HG02588 (cell line): ENCODE results near the gene LRRFIP2.
"Not testable (repeated sequence)": the region's sequence is repeated elsewhere in the genome, so short reads cannot be mapped to it uniquely, and the experiment has no call there.

Experiments used
- ATAC-seq: cut with Tn5 transposase; IDR thresholded peaks from one replicate; pipeline ENCODE4 v1.9.1; 2021; ENCODE audit warnings: mild to moderate bottlenecking, moderate library complexity; ENCODE audit not compliant: unreplicated experiment

LRRFIP2 gene

GRCh38 chr3:37146927-37147326 is 27.5 kb downstream of the LRRFIP2 start:
- ATAC-seq: not testable (repeated sequence)

GRCh38 chr3:37145611-37146010 is 28.8 kb downstream of the LRRFIP2 start:
- ATAC-seq: no peak

GRCh38 chr3:37144806-37145205 is 29.6 kb downstream of the LRRFIP2 start:
- ATAC-seq: no peak

DNA sequence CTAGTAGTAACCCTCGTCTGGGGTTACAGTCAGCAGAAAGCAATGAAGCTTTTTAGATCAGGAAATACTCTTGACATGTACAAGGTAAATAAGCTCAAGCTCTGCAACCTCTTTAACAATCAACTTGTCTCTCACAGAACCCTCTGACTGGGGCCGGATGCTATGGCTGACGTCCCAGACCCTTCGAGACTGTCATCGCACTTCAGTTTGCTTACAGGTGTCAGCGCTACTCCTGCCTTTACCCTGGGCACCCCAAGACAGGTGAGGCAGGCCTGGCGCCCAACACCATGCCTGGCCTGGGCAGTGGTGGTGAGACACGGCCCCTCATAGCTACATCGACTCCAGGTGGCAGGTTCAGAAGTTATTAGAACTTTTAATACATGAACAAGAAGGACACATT is 30.6 kb downstream of the LRRFIP2 start:
- no peak for ATAC-seq

DNA sequence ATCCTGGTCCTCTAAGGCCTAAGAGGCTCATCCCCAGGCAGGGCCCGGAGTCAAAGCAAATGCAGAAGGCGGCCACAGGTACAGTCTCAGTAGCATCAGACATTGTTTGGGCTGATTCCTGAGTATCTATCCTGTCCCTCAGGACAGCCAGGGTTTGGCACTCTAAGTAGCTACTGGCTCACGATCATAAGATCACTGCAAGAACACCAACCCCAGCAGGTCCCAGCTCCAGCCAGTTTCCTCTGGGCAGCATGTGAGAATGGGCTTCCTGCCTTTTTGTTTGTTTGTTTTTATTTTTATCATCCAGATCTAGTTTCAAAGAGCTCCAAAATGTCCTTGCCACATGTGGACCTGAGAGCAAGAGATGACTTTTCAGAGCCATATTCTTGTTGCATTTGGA is 32.7 kb downstream of the LRRFIP2 start:
- no peak for ATAC-seq

GRCh38 chr3:37140899-37141541 is 33.4 kb downstream of the LRRFIP2 start:
- ATAC-seq: no peak

DNA sequence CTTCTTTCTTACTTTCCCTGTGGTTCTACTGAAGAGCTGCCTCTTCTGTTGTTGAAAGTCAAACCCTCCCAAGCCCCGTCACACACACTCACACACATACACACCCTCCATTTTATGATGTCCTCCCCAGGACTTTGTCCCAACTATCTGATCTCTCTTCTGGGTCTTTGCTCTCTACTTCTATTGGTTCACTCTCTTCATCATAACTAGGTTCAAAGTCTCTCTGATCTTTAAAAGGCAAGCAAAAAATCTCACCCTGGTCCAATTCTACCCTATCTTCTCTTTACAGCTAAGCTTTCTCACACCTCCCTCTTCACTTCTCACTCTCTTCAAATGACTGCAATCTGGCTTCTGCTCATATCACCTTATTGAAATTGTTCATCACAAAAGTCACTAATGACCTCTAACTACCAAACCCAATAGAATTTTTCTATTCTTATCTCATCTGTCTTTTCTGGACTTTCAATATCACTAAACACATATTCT is 34.8 kb downstream of the LRRFIP2 start:
- no peak for ATAC-seq

- no peak for ATAC-seq
These were observed 35.6 kb downstream of the LRRFIP2 start for GRCh38 chr3:37138816-37139215.

DNA sequence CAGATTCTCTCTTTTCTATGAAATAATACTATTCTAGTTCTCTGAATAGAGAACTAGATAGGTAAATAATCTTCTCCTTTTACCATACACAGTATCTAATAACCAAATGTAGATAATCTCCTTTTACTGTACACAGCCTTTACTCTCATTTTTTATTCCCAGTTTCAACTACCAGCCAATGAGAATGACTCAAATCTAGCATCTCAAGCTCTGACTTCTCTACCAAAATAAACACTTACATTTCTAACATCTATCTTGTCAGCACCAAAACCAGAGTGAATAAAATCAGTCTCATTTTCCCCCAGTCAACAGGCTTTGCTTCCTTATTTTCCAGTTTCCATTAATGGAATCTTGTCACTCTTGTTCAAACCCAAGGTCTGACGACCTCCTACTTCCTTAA is 36.9 kb downstream of the LRRFIP2 start:
- no peak for ATAC-seq

GRCh38 chr3:37136067-37136466 is 38.3 kb downstream of the LRRFIP2 start:
- ATAC-seq: no peak

DNA sequence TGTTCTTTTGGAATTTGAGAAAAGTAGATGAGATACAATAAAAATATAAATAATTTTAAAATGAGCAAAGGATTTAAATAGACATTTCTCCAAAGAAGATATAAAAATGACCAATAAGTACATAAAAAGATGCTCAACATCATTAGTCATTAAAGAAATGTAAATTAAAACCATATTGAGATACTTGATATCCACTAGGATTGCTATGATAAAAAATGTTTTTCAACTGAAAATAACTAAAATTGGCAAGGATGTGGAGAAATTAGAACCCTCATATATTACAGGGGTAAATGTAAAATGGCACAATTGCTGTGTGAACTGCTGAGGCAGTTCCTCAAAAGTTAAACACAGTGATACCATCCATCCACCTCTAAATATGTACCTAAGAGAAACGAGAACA is 38.8 kb downstream of the LRRFIP2 start:
- no peak for ATAC-seq

GRCh38 chr3:37132334-37132733 is 42.0 kb downstream of the LRRFIP2 start:
- no peak for ATAC-seq

DNA sequence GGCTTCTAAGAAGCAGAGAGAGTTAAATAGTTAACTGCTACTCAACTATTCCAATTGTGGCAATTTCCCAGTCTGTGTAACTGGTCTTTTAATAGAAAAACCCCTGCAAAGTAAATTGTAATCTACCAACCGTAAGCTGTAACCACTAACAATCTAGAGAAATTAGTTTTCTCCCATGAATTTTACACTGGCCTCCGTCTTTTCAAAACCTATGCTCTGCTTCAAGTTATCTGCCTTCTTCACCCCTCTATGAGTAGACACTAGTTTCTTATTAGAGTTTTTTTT is 42.6 kb downstream of the LRRFIP2 start:
- ATAC-seq: no peak

DNA sequence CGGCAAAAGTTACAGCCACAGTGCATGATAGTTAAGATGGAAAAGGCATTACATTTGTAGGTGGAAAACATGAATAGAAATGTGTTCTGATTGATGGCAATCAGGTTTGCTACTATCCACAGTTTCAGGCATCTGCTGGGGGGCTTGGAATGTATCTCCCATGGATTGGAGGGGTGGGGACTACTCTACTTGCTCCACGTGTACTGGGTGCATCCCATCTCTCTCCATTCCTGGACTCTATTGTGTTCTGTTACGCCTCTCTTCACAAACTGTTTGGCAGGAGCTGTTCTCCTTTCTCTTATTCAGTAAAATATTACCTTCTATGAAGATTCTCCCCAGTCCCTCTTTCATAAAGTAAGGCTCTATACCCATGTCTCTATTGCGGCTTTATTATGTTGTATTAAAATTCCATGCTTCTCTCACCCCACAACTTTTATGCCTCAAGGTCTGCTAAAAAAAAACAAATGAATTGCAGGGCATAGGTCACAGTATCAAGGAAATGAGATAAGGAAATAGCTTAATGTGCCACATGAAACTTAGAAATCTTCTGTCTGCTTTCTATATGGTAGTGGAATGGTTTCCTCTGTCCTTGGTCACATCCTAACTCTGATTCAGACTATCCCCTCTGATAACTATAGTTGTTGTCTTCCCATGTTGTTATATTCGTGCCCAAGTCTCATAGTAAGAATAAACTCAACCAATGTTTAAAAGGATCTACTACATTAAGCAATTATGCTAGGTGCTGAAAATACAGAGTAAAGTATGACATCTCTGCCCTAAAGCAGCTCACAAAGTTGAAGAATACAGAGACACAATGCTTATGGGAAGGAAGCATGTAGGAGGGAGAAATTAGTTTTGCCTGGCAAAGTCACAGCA is 43.2 kb downstream of the LRRFIP2 start:
- ATAC-seq: no peak

DNA sequence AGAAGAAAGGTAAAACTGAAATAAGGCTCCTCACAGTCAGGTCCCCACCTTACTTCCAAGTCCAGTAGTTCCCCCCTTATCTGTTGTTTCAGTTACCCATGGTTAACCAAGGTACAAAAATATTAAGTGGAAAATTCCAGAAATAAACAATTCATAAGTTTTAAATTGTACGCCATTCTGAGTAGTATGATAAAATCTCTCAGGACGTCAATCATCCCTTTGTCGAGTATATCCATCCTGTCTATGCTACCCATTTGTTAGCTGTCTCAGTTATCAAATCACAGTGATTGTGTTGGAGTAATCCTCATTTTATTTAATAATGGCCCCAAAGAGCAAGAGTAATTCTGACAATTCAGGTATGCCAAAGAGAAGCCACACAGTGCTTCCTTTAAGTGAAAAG is 43.9 kb downstream of the LRRFIP2 start:
- ATAC-seq: no peak

GRCh38 chr3:37129871-37130270 is 44.5 kb downstream of the LRRFIP2 start:
- ATAC-seq: peak; percentile 53

GRCh38 chr3:37127340-37127739 is 47.0 kb downstream of the LRRFIP2 start:
- no peak for ATAC-seq

DNA sequence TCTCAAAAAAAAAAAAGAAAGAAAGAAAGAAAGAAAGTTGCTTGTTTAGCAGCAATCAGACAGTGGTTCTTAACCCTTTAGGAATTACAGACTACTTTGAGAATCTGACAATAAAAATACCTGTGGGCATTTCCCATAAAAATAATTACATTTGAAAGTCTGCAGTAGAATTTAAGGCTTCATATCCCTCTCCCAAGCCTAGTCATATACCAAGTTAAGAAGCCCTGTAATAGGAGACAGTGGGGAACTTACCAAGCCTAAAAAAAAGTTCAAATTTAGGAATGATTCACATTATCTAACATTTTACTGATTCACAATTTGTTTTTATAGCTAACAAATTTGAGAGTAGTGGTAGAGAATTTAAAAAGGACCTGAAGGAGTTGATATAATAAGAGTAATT is 47.5 kb downstream of the LRRFIP2 start:
- no peak for ATAC-seq

- no peak for ATAC-seq
These were observed 48.9 kb downstream of the LRRFIP2 start for GRCh38 chr3:37125195-37126073.

DNA sequence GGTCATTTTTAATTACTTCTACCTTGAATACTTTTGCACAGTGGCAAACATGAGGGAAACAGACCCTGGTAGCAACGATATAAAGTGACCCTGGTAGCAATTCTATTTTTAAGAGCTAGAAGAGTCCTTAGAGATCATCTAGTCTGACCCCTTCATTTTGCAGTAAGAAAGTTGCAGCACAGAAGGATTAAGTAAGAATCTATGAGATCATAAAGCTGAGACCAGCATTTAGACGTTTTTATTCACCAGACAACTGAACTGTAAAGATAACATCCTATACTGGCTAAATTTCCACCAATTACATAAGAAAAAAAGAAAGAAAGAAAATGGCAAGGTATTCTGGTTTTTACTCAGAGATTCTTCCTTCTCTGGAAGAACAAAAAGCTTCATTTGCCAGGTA is 49.9 kb downstream of the LRRFIP2 start:
- ATAC-seq: no peak

GRCh38 chr3:37123292-37123691 is 51.1 kb downstream of the LRRFIP2 start:
- ATAC-seq: no peak
